Measurements from ENCODE around the gene SLITRK5.

SLITRK5 gene

GRCh38 chr13:87712012-87712411 is 40.8 kb downstream of the SLITRK5 start:
- no peak for DNase-seq

Measured in NCI-H1105 treated with DMSO at 0.1 percent for 48 hours (cell line).